Gastrocnemius medialis (tissue), 4 donors: ENCODE results near the gene CFAP300. TPM values are rescaled to one million over a fixed set of nuclear protein-coding genes. Genes with fewer than 3 reads are reported as not detected.
A peak's percentile ranks its signal among the peaks of the same experiment; 100 is the strongest.

Experiments used
- ATAC-seq, 2 donors: fragments of 150-250 bp; one replicate each; pipeline ENCODE4 v1.9.1; 2016
- DNase-seq, 2 donors: peaks; one replicate each; pipeline ENCODE4 v3.0.0-alpha.2; 2019
- H3K27ac ChIP-seq, 4 donors: fragments of 200-600 bp; sonication (generic); 1 replicate in 1 of 4; 2 replicates in 3 of 4; pipeline ENCODE4 v1.5.1; 2016 to 2018; ENCODE audit warnings: mild to moderate bottlenecking in 2 of 4, moderate library complexity in 1 of 4
- H3K27me3 ChIP-seq, 3 donors: fragments of 200-600 bp; sonication (generic) in 2 of 3; 1 replicate in 1 of 3; 2 replicates in 2 of 3; pipeline versions ENCODE4 v1.5.1 to v1.6.0; 2016 to 2019; ENCODE audit warnings: mild to moderate bottlenecking in 1 of 3, moderate library complexity in 1 of 3
- H3K36me3 ChIP-seq, 2 donors: fragments of 200-600 bp; sonication (generic) in 1 of 2; one replicate each; pipeline ENCODE4 v1.5.1; 2017 to 2018
- H3K4me1 ChIP-seq, 2 donors: fragments of 200-600 bp; sonication (generic) in 1 of 2; one replicate each; pipeline ENCODE4 v1.5.1; 2016 to 2017; ENCODE audit warnings: mild to moderate bottlenecking in 2 of 2
- H3K4me3 ChIP-seq, 4 donors: fragments of 200-600 bp; sonication (generic) in 3 of 4; 1 replicate in 1 of 4; 2 replicates in 3 of 4; pipeline ENCODE4 v1.5.1; 2016 to 2019; ENCODE audit warnings: mild to moderate bottlenecking in 2 of 4
- H3K9me3 ChIP-seq, 3 donors: fragments of 200-600 bp; sonication (generic) in 2 of 3; 1 replicate in 1 of 3; 2 replicates in 2 of 3; pipeline ENCODE4 v1.5.1; 2016 to 2019
- POLR2A ChIP-seq, 2 donors: fragments of 450-650 bp; IDR thresholded peaks; one replicate each; pipeline ENCODE4 v1.6.1; 2017; ENCODE audit warnings: antibody characterized with exemption in 2 of 2, mild to moderate bottlenecking in 2 of 2, moderate library complexity in 2 of 2
- in situ Hi-C, 4 donors: fragments of 200-750 bp; cut with MboI; loops; one replicate each; pipeline versions ENCODE4 v1.15.0 to v1.8.0; 2017; ENCODE audit warnings: low sequenced_read_pairs in 4 of 4
- intact Hi-C: fragments of 100-400 bp; cut with DNase I; formaldehyde crosslinking; loops from one replicate; pipeline ENCODE4 v1.15.1; 2023; ENCODE audit warnings: low total_unique reads
- total RNA-seq, 4 donors: library from RNA; depleted of rRNA; stranded (reverse); fragments of >200 nt; gene quantifications; one replicate each; pipeline versions ENCODE4 v1.1.0 to v1.2.3, GENCODE V29; 2016
- TF ChIP-seq, protein P1 (sequence below), 5 experiments: fragments of 450-650 bp in 3 of 5; fragments of 200-600 bp in 2 of 5; sonication (generic) in 2 of 5; IDR thresholded peaks in 4 of 5; conservative IDR thresholded peaks in 1 of 5; 1 replicate in 4 of 5; 2 replicates in 1 of 5; pipeline ENCODE4 v1.5.1; 2016 to 2019; ENCODE audit warnings: antibody characterized with exemption in 5 of 5, mild to moderate bottlenecking in 3 of 5, moderate library complexity in 3 of 5

CFAP300 gene
- total RNA-seq, 4 donors from 2014 or later: 0.22 TPM; not detected in 3

DNA sequence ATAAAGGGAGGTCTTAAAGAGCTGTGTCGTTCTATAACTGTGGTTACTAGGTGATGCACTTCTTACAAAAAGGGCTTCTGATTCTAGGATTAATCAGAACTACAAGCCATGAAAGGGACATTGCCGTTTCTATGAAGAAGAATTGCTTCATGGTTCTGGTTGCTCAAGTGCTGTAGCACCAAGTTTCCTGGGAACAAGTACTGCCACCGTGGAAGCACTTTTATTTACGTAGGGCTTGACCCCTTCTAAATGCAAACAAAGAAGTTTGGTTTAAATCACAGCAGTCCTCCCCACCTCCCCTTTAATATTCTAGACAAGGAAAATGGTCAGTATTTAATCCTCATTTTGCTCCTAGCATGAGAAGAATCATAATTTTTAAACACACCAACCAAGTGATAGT lies 72.8 kb downstream of the CFAP300 start:
- DNase-seq (no peak), ATAC-seq (peak; percentile 72 to 79)
- Histone ChIP-seq H3K27me3 (no peaks in the 10 kb centered on the region), H3K36me3 (no peaks in the 10 kb centered on the region), H3K4me3 (peak overlapping the region in 3 of 4 donors; percentile 9 to 39 (median 11)), H3K9me3 (no peaks in the 10 kb centered on the region), H3K4me1 (peaks cover 67% of the 10 kb centered on the region in 2 donors), H3K27ac (peak overlapping the region; percentile 55 to 76 (median 68))
- TF ChIP-seq, protein P1, sequence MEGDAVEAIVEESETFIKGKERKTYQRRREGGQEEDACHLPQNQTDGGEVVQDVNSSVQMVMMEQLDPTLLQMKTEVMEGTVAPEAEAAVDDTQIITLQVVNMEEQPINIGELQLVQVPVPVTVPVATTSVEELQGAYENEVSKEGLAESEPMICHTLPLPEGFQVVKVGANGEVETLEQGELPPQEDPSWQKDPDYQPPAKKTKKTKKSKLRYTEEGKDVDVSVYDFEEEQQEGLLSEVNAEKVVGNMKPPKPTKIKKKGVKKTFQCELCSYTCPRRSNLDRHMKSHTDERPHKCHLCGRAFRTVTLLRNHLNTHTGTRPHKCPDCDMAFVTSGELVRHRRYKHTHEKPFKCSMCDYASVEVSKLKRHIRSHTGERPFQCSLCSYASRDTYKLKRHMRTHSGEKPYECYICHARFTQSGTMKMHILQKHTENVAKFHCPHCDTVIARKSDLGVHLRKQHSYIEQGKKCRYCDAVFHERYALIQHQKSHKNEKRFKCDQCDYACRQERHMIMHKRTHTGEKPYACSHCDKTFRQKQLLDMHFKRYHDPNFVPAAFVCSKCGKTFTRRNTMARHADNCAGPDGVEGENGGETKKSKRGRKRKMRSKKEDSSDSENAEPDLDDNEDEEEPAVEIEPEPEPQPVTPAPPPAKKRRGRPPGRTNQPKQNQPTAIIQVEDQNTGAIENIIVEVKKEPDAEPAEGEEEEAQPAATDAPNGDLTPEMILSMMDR (IDR thresholded peaks at IDR 0.05 in 4 of 5, conservative IDR thresholded peaks at IDR 0.05 in 1 of 5): no peak
- TF ChIP-seq POLR2A (IDR thresholded peaks at IDR 0.05): no peak
- intact Hi-C loops: loop anchor here (10.0 kb wide), 1 partner anchor 205 kb away; the partner anchor contains the start of genes ANGPTL5 and CEP126
- in situ Hi-C loops: no loop called here

- H3K9me3 ChIP-seq: no peaks in the 10 kb centered on the region
- H3K27me3 ChIP-seq: no peaks in the 10 kb centered on the region
- no peaks in the 10 kb centered on the region for H3K36me3 ChIP-seq
- peak overlapping the region in 3 of 4 donors; percentile 9 to 39 (median 11) for H3K4me3 ChIP-seq
- peaks cover 63 to 66% of the 10 kb centered on the region in 2 donors for H3K4me1 ChIP-seq
- H3K27ac ChIP-seq: peak overlapping the region; percentile 55 to 76 (median 68)
- ATAC-seq (peak; percentile 77 to 85), DNase-seq (no peak)
- in situ Hi-C loops (no loop called here), intact Hi-C loops (no loop called here)
- TF ChIP-seq POLR2A (IDR thresholded peaks at IDR 0.05): no peak
- TF ChIP-seq, protein P1 (IDR thresholded peaks at IDR 0.05 in 4 of 5, conservative IDR thresholded peaks at IDR 0.05 in 1 of 5): no peak
Measured at GRCh38 chr11:102120437-102120973, 73.3 kb downstream of the CFAP300 start.

GRCh38 chr11:102121329-102121728 lies 74.1 kb downstream of the CFAP300 start:
- in situ Hi-C loops: no loop called here
- no peak for ATAC-seq
- Histone ChIP-seq H3K4me3 (no peak overlapping the region), H3K27ac (peak overlapping the region in 3 of 4 donors; percentile 55 to 76 (median 65)), H3K9me3 (no peaks in the 10 kb centered on the region), H3K4me1 (peaks cover 61 to 65% of the 10 kb centered on the region in 2 donors), H3K27me3 (no peaks in the 10 kb centered on the region), H3K36me3 (no peaks in the 10 kb centered on the region)
- TF ChIP-seq, protein P1 (IDR thresholded peaks at IDR 0.05 in 4 of 5, conservative IDR thresholded peaks at IDR 0.05 in 1 of 5): no peak
- TF ChIP-seq POLR2A (IDR thresholded peaks at IDR 0.05): no peak
- intact Hi-C loops: no loop called here
- DNase-seq: no peak

Other genes starting within 250 kb of the CFAP300 start
- gene CEP126, start 132.4 kb upstream of the CFAP300 start, total RNA-seq: under 1 TPM; 0.42 to 0.63 (median 0.55) TPM
- gene ANGPTL5, start 130.9 kb upstream of the CFAP300 start, total RNA-seq: 1 to 10 TPM in 1 of 4 donors, not detected in 3; 1.1 TPM
- gene YAP1, start 63.0 kb downstream of the CFAP300 start, total RNA-seq: 10 to 100 TPM; 41.9 to 89.4 (median 72.6) TPM